ENCODE measurements around the gene MKNK1.

MKNK1 gene

DNA sequence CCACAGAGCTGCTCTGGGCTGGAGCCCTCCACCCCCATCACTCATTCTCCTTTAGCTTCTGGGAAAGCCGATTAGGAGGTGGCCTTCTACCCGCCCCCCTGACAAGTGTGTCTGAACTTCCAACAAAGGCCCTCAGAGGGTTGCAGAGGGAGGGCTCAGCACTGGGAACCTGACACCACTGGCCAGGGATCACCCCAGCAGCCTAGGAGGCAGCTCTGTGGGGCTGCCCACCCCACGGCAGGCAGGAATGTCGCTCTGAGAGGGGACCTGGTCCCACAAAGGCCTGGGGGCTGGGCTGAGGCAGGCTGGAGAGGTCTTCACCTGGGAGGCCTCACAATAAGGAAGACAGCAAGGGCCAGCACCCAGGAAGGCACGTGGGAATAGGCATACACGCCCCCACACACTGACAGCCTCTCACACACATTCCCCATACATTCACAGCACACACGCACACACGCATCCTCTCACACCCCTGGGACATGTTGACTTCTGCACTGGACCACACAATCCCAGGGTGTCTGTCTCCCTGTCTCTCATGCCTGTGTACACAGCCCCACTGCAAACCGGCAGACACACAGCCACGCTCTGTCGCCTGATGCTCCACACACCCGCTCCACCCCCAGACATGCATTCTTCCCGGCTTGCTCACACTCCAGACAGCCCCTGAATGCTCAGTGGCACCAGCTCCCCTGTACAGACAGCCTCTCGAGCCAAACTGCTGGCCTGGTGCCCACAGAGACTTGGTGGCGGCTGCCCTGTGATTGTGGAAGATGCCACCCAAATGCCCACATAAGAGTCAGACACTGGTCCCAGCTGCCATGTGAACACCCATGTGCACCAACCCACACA lies 83.8 kb downstream of the MKNK1 start:
- no peak for FAIRE-seq

GRCh38 chr1:46519209-46519608 lies 84.9 kb downstream of the MKNK1 start:
- no peak for FAIRE-seq

- no peak for FAIRE-seq
These were observed 86.1 kb downstream of the MKNK1 start for GRCh38 chr1:46517932-46518498.

DNA sequence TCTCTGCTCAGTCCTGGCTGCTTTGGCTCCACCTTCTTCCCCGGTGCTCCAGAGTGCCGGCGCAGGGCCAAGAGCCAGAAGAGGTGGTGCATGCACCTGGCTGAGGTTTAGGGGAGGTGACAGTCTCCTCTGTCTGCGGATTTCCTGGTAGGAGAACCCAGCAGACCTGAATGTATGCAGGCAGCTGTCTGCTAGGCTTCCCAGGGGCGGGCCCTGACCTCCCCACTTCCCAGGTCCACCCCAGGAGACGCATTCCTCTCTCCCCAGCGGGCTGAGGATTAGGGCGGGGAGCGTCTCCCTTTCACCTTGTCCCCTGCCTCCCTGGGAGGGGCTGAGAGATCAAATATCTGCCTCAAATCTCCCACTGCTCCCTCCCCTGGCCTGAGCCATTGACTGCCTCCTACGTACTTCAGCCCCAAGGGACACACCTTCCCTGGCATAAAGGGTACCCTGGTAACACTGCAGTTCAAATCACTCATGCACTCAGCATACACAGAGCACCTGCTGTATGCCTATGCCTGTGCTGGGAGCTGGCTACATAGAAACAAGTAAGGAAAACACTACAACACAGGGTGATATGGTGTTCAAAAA lies 87.0 kb downstream of the MKNK1 start:
- FAIRE-seq: no peak

- no peak for FAIRE-seq
These were observed 87.7 kb downstream of the MKNK1 start for GRCh38 chr1:46516200-46516950.

- FAIRE-seq: no peak
These were observed 88.5 kb downstream of the MKNK1 start for GRCh38 chr1:46515576-46515975.

DNA sequence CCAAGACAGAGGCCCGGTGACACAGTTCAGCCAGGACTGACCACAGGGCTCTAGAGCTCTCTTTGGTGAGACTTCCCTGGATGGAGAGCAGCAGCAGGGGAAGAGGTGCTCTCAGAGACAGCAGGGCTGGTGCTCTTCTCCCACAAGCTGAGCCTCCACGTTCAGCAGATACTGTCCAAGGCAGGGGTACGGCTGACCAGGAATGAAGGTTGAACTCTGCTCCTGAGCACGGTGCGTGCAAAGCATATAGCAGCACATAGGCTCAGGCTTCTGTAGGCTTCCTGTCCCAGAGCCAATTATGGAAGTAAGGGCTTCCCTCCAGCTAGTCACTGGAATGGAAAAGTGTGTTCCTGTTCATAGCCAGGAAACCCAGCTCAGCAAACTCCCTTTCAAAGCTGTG lies 90.5 kb downstream of the MKNK1 start:
- FAIRE-seq: no peak

DNA sequence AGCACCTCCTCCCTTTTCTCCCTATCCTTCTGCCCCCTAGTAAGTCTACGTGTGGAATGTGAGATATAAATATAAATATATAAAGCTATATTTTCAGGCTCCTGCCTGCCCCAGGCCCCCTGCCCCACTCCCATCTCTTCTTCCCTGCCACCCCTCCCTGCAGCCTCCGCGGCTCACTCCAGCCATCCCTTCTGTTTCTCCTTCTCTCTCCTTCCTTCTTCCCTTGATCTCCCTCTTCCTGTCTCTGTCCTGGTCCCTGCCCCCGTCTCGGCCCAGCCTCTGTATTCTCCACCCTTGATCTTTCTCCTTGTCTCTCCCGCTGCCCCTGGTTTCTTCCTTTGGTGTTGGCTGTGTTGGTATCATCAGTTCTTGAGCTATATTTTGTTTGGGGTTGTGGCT lies 91.3 kb downstream of the MKNK1 start:
- FAIRE-seq: no peak

- no peak for FAIRE-seq
These were observed 91.8 kb downstream of the MKNK1 start for GRCh38 chr1:46512135-46512791.

- no peak for FAIRE-seq
These were observed 93.1 kb downstream of the MKNK1 start for GRCh38 chr1:46510998-46511365.

GRCh38 chr1:46510341-46510997 lies 93.6 kb downstream of the MKNK1 start:
- FAIRE-seq: no peak

DNA sequence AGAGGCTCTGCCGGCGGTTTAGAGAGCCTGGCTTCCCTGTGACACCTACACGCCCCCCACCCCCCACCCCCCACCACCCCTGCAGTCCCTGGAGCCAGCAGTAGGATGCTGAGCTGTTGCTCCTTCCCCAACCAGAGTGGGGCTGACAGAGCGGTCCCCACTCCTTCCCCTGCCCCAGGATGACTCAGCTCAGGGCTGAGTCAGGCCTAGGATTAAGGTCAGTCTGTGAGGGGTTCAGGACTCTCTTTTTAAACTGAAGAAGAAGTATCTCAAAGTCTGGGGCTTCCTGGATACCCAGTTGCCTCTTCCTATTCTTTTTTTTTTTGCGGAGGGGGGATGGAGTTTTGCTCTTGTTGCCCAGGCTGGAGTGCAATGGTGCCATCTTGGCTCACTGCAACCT lies 95.3 kb downstream of the MKNK1 start:
- no peak for FAIRE-seq
